Loucy (cell line): ENCODE data around the gene MRPL39.

Experiments
- CTCF ChIP-seq: fragments of 200-600 bp; sonication (generic); conservative IDR thresholded peaks from 2 replicates; pipeline ENCODE4 v1.5.1; 2014; ENCODE audit warnings: mild to moderate bottlenecking, antibody characterized with exemption, low read length
- EZH2phosphoT487 ChIP-seq: fragments of 200-600 bp; IDR thresholded peaks from 2 replicates; pipeline ENCODE4 v1.6.1; 2018; ENCODE audit warnings: antibody characterized with exemption, mild to moderate bottlenecking, moderate library complexity, borderline replicate concordance

GRCh38 chr21:25647647-25648046, 40.4 kb upstream of the MRPL39 start:
- TF ChIP-seq CTCF, result no peak
- no peak for TF ChIP-seq EZH2phosphoT487
